Hematopoietic multipotent progenitor cell (in vitro differentiated cells): ENCODE measurements around the gene KAT2A. TPM values are rescaled to one million over a fixed set of nuclear protein-coding genes. Genes with fewer than 3 reads are reported as not detected.
A peak's percentile ranks its signal among the peaks of the same experiment; 100 is the strongest.

Experiments
- DNase-seq, 3 donors: peaks; one replicate each; pipeline ENCODE4 v3.0.0-alpha.2; 2011 to 2015; ENCODE audit warnings: low read depth in 2 of 3, low spot score in 2 of 3
- total RNA-seq: library from RNA; depleted of rRNA; stranded (reverse); fragments of >200 nt; gene quantifications from one replicate; pipeline ENCODE4 v1.2.3, GENCODE V29; 2012

The KAT2A gene
- total RNA-seq, 1 donor = 24.8 TPM

- no peak for DNase-seq
Observed at GRCh38 chr17:42068979-42069378, 52.2 kb downstream of the KAT2A start.

- DNase-seq = peak; percentile 50 to 75 (median 50)
Observed at GRCh38 chr17:42067371-42068091, 53.6 kb downstream of the KAT2A start.

- no peak for DNase-seq
Observed at GRCh38 chr17:42065201-42065600, 56.0 kb downstream of the KAT2A start.

Other genes with a start within 250 kb of the KAT2A start
- gene ACLY, start 202.4 kb downstream of the KAT2A start, total RNA-seq = 83.7 TPM
- gene ODAD4, start 190.8 kb downstream of the KAT2A start, total RNA-seq = 0.54 TPM
- 38.5 TPM for gene CNP, start 154.6 kb downstream of the KAT2A start, total RNA-seq
- 46.3 TPM for gene DNAJC7, start 103.9 kb downstream of the KAT2A start, total RNA-seq
- gene NKIRAS2, start 101.3 kb downstream of the KAT2A start, total RNA-seq = 40.9 TPM
- gene C17orf113, start 70.8 kb downstream of the KAT2A start, total RNA-seq = 12.9 TPM
- gene ZNF385C, start 22.9 kb downstream of the KAT2A start, total RNA-seq = 1.9 TPM
- 47.4 TPM for gene DHX58, start 8.7 kb downstream of the KAT2A start, total RNA-seq
- not detected for gene HSPB9, start 1.4 kb upstream of the KAT2A start, total RNA-seq
- gene RAB5C, start 33.6 kb upstream of the KAT2A start, total RNA-seq = 98.6 TPM
- gene KCNH4, start 59.8 kb upstream of the KAT2A start, total RNA-seq = 0.27 TPM
- gene HCRT, start 64.1 kb upstream of the KAT2A start, total RNA-seq = not detected
- gene GHDC, start 73.1 kb upstream of the KAT2A start, total RNA-seq = 52.5 TPM
- gene STAT5B, start 155.0 kb upstream of the KAT2A start, total RNA-seq = 135 TPM
- 603 TPM for gene STAT5A, start 167.1 kb upstream of the KAT2A start, total RNA-seq